ENCODE measurements around the gene DEFB110. TPM values are rescaled to one million over a fixed set of nuclear protein-coding genes. Genes with fewer than 3 reads are reported as not detected.
A peak's percentile ranks its signal among the peaks of the same experiment; 100 is the strongest.

The DEFB110 gene
- total RNA-seq, 1 experiment from 2014 or later: not detected

DNA sequence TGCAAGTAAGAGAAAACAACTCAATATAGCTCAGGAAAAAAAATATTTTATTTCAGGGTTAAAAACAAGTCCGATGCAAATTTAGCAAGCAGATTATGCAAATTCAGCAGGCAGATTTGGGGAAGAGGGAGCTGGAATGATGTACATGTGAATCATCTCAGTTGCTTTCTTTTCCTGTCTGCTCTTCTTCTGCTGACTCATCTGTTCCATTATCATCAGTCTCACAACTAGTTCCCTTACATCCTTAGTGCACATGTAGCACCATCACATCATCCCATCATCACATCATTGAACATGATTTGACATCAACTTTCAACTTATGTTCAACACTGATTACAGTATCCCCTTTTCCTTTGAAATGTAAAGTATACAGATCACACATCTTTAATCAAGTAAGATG, 40.9 kb downstream of the DEFB110 start:
- Mint-ChIP-seq H3K27me3 (ENCODE audit: insufficient read depth, unreplicated experiment) (no peaks in the 10 kb centered on the region), H3K4me3 (ENCODE audit: unreplicated experiment) (no peak overlapping the region), H3K27ac (ENCODE audit: low read depth, unreplicated experiment) (no peak overlapping the region), H3K9me3 (ENCODE audit: unreplicated experiment) (no peaks in the 10 kb centered on the region), H3K4me1 (ENCODE audit: insufficient read depth, unreplicated experiment) (no peaks in the 10 kb centered on the region), H3K36me3 (ENCODE audit: insufficient read depth, unreplicated experiment) (no peaks in the 10 kb centered on the region)
- ChIA-PET POLR2A (no interaction called here), CTCF (no interaction called here)
- BruUV-seq (replicated peaks): no TSS peak
- TF ChIP-seq, protein P1, sequence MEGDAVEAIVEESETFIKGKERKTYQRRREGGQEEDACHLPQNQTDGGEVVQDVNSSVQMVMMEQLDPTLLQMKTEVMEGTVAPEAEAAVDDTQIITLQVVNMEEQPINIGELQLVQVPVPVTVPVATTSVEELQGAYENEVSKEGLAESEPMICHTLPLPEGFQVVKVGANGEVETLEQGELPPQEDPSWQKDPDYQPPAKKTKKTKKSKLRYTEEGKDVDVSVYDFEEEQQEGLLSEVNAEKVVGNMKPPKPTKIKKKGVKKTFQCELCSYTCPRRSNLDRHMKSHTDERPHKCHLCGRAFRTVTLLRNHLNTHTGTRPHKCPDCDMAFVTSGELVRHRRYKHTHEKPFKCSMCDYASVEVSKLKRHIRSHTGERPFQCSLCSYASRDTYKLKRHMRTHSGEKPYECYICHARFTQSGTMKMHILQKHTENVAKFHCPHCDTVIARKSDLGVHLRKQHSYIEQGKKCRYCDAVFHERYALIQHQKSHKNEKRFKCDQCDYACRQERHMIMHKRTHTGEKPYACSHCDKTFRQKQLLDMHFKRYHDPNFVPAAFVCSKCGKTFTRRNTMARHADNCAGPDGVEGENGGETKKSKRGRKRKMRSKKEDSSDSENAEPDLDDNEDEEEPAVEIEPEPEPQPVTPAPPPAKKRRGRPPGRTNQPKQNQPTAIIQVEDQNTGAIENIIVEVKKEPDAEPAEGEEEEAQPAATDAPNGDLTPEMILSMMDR (IDR thresholded peaks at IDR 0.05; ENCODE audit: unreplicated experiment): no peak
- DNase-seq (ENCODE audit: unreplicated experiment): peak; percentile 16
- intact Hi-C loops (cut with micrococcal nuclease): no loop called here

DNA sequence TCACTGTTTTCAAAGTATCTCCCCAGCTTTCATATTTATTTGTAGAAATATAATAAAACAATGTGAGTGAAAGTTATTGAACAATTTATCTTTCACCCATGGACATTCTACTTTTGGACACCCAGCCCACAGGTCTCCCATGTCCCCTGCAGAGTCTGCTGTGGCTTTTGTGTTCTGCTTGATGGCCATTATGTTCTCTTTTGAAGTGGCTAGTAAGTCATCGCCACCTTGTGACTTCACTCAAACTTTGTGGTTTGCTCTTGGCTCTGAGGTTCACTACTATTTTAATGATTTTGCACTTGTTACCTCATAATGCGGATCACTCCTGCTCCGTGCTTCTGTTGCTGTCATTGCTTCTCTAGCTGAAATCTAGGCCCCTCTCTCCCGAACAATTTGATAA, 42.2 kb downstream of the DEFB110 start:
- no peak overlapping the region for H3K4me3 Mint-ChIP-seq (ENCODE audit: unreplicated experiment)
- no TSS peak for BruUV-seq (replicated peaks)
- H3K36me3 Mint-ChIP-seq (ENCODE audit: insufficient read depth, unreplicated experiment): no peaks in the 10 kb centered on the region
- TF ChIP-seq, protein P1 (IDR thresholded peaks at IDR 0.05; ENCODE audit: unreplicated experiment): no peak
- H3K9me3 Mint-ChIP-seq (ENCODE audit: unreplicated experiment): no peaks in the 10 kb centered on the region
- intact Hi-C loops (cut with micrococcal nuclease): no loop called here
- H3K4me1 Mint-ChIP-seq (ENCODE audit: insufficient read depth, unreplicated experiment): no peaks in the 10 kb centered on the region
- ChIA-PET CTCF (no interaction called here), POLR2A (interaction anchor here (1.6 kb wide), 1 partner anchor 11 kb away, joined by 5 read pairs; no protein-coding TSS in a partner anchor)
- H3K27ac Mint-ChIP-seq (ENCODE audit: low read depth, unreplicated experiment): no peak overlapping the region
- no peak for DNase-seq (ENCODE audit: unreplicated experiment)
- no peaks in the 10 kb centered on the region for H3K27me3 Mint-ChIP-seq (ENCODE audit: insufficient read depth, unreplicated experiment)

DNA sequence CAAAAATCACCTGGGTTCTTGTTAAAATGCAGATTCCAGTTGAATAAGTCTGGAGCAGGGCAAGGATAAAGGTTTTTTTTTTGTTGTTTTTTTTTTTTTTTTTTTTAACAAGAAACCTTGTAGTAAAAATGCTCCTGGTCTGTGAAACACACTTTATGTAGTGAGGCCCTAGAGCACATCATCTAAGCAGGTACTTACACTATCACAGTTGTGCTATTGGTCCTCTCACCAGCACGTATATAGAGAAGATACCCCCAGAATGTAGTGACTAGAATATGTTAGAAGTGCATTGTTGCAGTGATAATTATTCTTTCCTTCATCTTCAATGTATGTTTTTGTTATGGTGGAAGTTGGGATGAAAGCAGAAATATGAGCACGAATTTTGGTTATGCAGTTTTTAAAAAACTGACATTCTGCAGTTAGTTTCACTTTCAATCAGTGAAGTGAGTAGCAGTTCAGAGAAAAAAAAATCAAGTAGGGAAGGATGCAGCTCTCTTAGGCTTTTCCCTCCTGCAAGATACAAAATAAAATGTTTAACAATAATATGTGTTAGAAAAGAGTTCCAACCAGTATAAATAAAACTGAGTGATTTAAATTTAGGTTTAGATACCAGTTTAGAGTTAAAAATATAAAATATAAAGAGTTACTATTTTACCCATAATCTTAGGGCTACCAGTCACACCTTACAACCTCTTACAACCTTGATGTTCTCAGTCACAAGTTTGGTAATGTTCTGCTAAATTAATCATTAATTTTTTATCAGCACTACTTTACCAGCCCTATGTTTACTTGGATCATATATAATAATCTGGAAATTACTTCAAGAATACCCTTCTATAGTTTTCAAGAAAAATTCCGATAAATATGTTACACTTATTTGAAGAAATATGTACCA, 43.2 kb downstream of the DEFB110 start:
- intact Hi-C loops (cut with micrococcal nuclease): no loop called here
- TF ChIP-seq, protein P1 (IDR thresholded peaks at IDR 0.05; ENCODE audit: unreplicated experiment): no peak
- ChIA-PET POLR2A (interaction anchor here (1.6 kb wide), 1 partner anchor 10 kb away, joined by 5 read pairs; no protein-coding TSS in a partner anchor), CTCF (no interaction called here)
- no TSS peak for BruUV-seq (replicated peaks)
- H3K36me3 Mint-ChIP-seq (ENCODE audit: insufficient read depth, unreplicated experiment): no peaks in the 10 kb centered on the region
- no peak overlapping the region for H3K27ac Mint-ChIP-seq (ENCODE audit: low read depth, unreplicated experiment)
- no peak for DNase-seq (ENCODE audit: unreplicated experiment)
- H3K27me3 Mint-ChIP-seq (ENCODE audit: insufficient read depth, unreplicated experiment): peaks cover 5% of the 10 kb centered on the region
- H3K4me1 Mint-ChIP-seq (ENCODE audit: insufficient read depth, unreplicated experiment): no peaks in the 10 kb centered on the region
- peak overlapping the region; percentile 60 for H3K4me3 Mint-ChIP-seq (ENCODE audit: unreplicated experiment)
- no peaks in the 10 kb centered on the region for H3K9me3 Mint-ChIP-seq (ENCODE audit: unreplicated experiment)

DNA sequence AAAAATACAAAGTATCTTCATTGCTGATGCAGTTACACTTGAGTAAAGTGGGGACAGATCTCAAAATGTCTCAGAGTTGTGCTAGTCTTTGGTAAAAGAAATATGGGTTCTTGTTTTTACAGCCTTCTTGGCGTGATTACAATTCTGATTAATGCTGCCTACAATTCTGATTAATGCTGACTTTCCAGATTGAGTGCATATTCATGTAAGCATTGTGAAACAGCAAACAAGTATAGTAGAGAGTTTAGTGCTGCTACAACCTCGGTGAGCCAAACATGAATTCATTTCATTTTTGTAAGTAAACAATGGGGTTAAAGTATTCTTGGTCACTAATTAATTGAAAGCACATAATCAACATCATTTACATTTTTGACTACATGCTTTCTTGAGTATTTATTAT, 52.2 kb downstream of the DEFB110 start, which contains the start of gene DEFB113:
Gene DEFB113, minus strand, starts transcription at position 21 of the 400 bp plus-strand sequence. Its CDS starts 0 bp downstream, at position 21.
- BruUV-seq (replicated peaks): no TSS peak
- no peaks in the 10 kb centered on the region for H3K9me3 Mint-ChIP-seq (ENCODE audit: unreplicated experiment)
- no peak within 1 kb of the TSS for H3K27ac Mint-ChIP-seq (ENCODE audit: low read depth, unreplicated experiment)
- no peaks in the 10 kb centered on the region for H3K4me1 Mint-ChIP-seq (ENCODE audit: insufficient read depth, unreplicated experiment)
- H3K4me3 Mint-ChIP-seq (ENCODE audit: unreplicated experiment): no peak within 1 kb of the TSS
- intact Hi-C loops (cut with micrococcal nuclease): no loop called here
- no peak for DNase-seq (ENCODE audit: unreplicated experiment)
- POLR2A ChIA-PET: no interaction called here
- TF ChIP-seq, protein P1 (IDR thresholded peaks at IDR 0.05; ENCODE audit: unreplicated experiment): no peak
- H3K36me3 Mint-ChIP-seq (ENCODE audit: insufficient read depth, unreplicated experiment): no peaks in the 10 kb centered on the region
- H3K27me3 Mint-ChIP-seq (ENCODE audit: insufficient read depth, unreplicated experiment): peaks cover 50% of the 10 kb centered on the region
- CTCF ChIA-PET: no interaction called here

Other genes starting within 250 kb of the DEFB110 start
- not detected in 2 replicates for gene PGK2, start 234.7 kb downstream of the DEFB110 start, total RNA-seq (2022)
- not detected in 2 replicates for gene CRISP1, start 155.5 kb downstream of the DEFB110 start, total RNA-seq (2022)
- gene DEFB114, start 57.8 kb downstream of the DEFB110 start, total RNA-seq (2022): not detected in 2 replicates
- not detected in 2 replicates for gene DEFB113, start 52.4 kb downstream of the DEFB110 start, total RNA-seq (2022)
- gene DEFB112, start 27.9 kb upstream of the DEFB110 start, total RNA-seq (2022): not detected in 2 replicates